ENCODE data around the gene VPS37B.

Gene VPS37B

DNA sequence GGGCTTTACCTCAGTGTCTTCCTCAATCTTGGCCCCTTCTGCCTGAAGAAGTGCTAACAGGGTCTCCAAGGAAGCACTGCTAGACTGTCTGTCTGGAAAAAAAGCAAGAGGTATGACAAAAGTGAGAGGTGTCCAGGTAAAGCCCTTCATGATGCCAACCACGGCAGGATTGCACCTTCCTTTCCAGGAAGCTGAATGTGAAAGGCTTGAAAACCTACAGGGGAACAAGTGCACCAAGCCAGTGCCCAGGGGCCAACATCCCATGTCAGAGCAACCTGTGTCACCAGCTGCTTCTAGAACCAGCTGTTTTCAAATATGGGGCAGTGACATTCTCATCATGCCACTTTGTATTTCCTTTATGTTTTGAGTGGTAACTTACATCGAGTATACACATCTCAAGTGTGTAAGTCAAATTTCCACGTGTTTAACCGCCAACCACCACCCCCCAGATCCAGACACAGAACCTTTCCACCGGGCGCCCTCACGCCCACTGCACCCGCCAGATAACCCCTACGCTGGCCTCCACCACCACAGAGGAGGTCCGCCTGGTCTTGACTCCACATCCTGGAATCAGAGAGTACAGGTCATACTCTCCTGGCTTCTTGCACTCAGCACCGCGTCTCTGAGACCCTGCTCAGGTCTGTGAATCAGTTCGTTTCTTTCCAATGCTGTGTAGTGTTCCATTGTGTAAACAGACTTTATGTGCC lies 27.3 kb downstream of the VPS37B start:
- no peak overlapping the region for H3K4me2 ChIP-seq (ENCODE audit: low read length)
- no peak overlapping the region for H3K9ac ChIP-seq (ENCODE audit: low read depth, low read length)
- H3K4me1 ChIP-seq (ENCODE audit: control insufficient read depth, insufficient read depth, low read length), result peaks cover 40% of the 10 kb centered on the region
- H3K27me3 ChIP-seq (ENCODE audit: control insufficient read depth, insufficient read depth, low read length), result no peaks in the 10 kb centered on the region
- no peak overlapping the region for H3K4me3 ChIP-seq (ENCODE audit: low read length)
- no peaks in the 10 kb centered on the region for H3K9me3 ChIP-seq (replicated peaks; ENCODE audit: low read length)
- H3K36me3 ChIP-seq (ENCODE audit: insufficient read depth, low read length), result peaks cover 28% of the 10 kb centered on the region

DNA sequence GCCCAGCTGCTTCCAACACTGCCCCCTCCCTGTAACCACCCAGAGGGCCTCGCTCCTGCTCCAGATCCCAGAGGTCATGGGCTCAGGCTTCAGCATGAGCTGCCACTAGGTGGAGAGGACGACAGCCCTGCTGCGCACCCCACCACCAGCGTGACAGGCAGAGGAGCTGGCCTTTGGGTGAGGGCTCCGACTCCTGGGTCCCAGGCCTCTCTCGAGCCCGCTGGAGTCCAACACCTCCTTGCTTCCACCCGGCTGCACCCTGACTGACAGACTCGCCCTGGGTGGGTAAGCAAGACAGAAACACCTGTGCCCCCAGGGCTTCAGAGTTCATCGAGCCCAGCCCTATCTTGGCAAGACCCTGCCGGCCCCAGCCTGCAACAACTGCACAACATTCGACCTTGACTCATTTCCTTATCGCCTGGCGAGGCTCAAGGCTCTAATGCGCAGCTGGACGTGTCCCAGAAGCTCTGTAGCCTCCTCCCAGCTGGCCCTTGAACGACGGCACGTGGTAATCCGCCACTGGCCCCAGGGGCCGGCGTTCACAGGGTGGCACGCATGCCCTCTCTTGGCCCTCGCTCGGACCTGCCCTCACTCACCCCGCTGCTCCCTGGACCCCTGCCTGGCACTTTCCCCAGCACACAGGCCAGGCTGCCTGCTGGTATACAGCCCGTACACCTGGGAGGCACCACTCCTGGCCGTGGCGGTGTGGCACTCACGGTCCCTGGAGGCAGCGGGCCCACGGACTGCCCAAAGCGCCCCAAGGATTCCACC lies 28.0 kb downstream of the VPS37B start:
- Histone ChIP-seq H3K4me3 (ENCODE audit: low read length) (no peak overlapping the region), H3K4me1 (ENCODE audit: control insufficient read depth, insufficient read depth, low read length) (peaks cover 35% of the 10 kb centered on the region), H3K9me3 (replicated peaks; ENCODE audit: low read length) (no peaks in the 10 kb centered on the region), H3K36me3 (ENCODE audit: insufficient read depth, low read length) (peaks cover 28% of the 10 kb centered on the region), H3K9ac (ENCODE audit: low read depth, low read length) (no peak overlapping the region), H3K4me2 (ENCODE audit: low read length) (no peak overlapping the region), H3K27me3 (ENCODE audit: control insufficient read depth, insufficient read depth, low read length) (no peaks in the 10 kb centered on the region)

- Histone ChIP-seq H3K4me1 (ENCODE audit: control insufficient read depth, insufficient read depth, low read length) (peaks cover 27% of the 10 kb centered on the region), H3K9me3 (replicated peaks; ENCODE audit: low read length) (no peaks in the 10 kb centered on the region), H3K36me3 (ENCODE audit: insufficient read depth, low read length) (peaks cover 29% of the 10 kb centered on the region), H3K27me3 (ENCODE audit: control insufficient read depth, insufficient read depth, low read length) (no peaks in the 10 kb centered on the region), H3K9ac (ENCODE audit: low read depth, low read length) (no peak overlapping the region), H3K4me3 (ENCODE audit: low read length) (no peak overlapping the region), H3K4me2 (ENCODE audit: low read length) (no peak overlapping the region)
Measured at GRCh38 chr12:122866950-122867607, 28.8 kb downstream of the VPS37B start.

DNA sequence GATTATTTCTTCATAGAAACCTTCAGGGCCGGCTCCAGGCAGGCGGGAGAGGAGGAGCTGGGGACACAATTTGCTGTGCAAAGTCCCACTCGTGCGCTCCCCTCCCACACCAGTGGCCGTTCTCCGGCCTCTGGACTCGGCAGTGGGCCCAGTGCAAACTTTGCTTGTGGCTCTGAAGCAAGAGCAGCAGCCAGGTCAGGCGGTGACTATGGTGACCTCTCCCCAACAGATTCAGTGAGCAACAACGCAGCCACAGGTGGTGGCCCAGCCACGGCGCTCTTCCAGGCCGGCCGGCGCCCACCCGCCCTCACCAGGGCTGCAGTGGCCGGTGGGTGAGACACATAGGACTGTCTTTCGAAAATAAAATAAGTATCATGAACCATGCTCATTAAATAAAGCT lies 29.5 kb downstream of the VPS37B start:
- H3K9me3 ChIP-seq (replicated peaks; ENCODE audit: low read length), result no peaks in the 10 kb centered on the region
- H3K36me3 ChIP-seq (ENCODE audit: insufficient read depth, low read length), result peaks cover 33% of the 10 kb centered on the region
- no peaks in the 10 kb centered on the region for H3K27me3 ChIP-seq (ENCODE audit: control insufficient read depth, insufficient read depth, low read length)
- no peak overlapping the region for H3K9ac ChIP-seq (ENCODE audit: low read depth, low read length)
- H3K4me3 ChIP-seq (ENCODE audit: low read length), result no peak overlapping the region
- no peak overlapping the region for H3K4me2 ChIP-seq (ENCODE audit: low read length)
- H3K4me1 ChIP-seq (ENCODE audit: control insufficient read depth, insufficient read depth, low read length), result peaks cover 20% of the 10 kb centered on the region

DNA sequence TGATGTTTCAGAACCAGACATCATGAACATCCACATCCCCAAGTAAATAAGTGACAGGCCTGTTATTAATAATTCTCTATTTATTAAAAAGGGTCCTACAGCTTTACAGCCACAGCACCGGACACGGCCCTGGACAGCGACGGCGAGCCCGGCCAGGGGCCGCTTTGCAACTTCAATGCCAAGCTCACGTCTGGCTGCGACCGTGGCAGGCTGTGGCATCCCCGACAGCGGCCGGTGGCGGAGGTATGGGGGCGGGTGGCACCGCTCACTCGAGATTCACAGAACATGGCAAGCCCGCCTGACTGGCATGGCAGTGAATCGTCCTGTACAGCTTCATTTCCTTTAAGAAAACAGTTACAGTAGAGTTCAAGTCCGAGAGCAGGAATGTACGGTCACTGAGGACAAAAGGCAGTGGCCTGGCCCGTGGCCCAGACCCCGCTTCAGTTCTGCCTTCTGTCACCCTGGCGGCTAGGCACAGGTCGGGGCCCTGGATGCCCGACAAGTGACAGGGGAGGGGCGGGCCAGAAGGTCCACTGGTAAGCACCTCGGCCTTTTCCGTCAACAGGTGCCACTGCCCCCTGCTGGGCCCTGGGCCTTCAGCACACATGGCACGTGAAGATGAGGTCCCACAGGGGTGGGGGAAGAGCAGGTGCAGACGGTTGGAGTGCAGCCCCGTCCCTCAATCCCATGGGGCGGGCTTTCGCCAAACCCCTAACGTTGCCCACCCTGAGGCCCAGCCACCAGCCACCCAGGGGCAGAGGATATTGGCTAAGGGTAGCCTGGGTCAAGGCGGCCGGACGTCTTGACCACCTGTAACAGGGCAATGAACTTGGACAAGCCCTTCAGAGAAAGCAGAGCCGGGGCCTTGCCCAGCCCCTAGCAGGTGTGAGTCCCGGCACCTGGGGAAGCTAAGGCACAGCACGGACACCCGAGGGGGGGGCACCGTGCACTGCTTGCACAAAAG lies 30.4 kb downstream of the VPS37B start:
- H3K4me3 ChIP-seq (ENCODE audit: low read length), result no peak overlapping the region
- no peak overlapping the region for H3K9ac ChIP-seq (ENCODE audit: low read depth, low read length)
- H3K27me3 ChIP-seq (ENCODE audit: control insufficient read depth, insufficient read depth, low read length), result no peaks in the 10 kb centered on the region
- no peaks in the 10 kb centered on the region for H3K9me3 ChIP-seq (replicated peaks; ENCODE audit: low read length)
- H3K4me2 ChIP-seq (ENCODE audit: low read length), result no peak overlapping the region
- peaks cover 37% of the 10 kb centered on the region for H3K36me3 ChIP-seq (ENCODE audit: insufficient read depth, low read length)
- H3K4me1 ChIP-seq (ENCODE audit: control insufficient read depth, insufficient read depth, low read length), result peaks cover 11% of the 10 kb centered on the region

DNA sequence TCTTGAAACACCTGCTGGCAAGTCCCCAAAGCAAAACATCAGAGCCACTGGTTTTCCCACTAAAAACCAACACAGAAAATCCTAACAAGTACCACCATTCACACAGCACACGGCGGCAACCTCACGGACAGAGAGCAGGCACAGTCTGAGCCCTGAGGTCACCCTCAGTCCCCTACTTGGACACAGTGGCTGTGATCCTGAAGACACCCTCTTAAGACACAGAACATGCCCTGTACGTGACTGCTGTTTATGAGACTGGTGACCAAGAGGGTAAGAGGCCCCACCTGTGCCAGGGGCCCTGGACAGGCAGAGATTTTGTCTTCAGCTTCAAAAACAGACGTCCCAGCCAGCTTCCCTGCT lies 31.1 kb downstream of the VPS37B start:
- no peaks in the 10 kb centered on the region for H3K9me3 ChIP-seq (replicated peaks; ENCODE audit: low read length)
- no peak overlapping the region for H3K4me2 ChIP-seq (ENCODE audit: low read length)
- H3K27me3 ChIP-seq (ENCODE audit: control insufficient read depth, insufficient read depth, low read length), result no peaks in the 10 kb centered on the region
- peaks cover 8% of the 10 kb centered on the region for H3K4me1 ChIP-seq (ENCODE audit: control insufficient read depth, insufficient read depth, low read length)
- no peak overlapping the region for H3K9ac ChIP-seq (ENCODE audit: low read depth, low read length)
- H3K4me3 ChIP-seq (ENCODE audit: low read length), result no peak overlapping the region
- H3K36me3 ChIP-seq (ENCODE audit: insufficient read depth, low read length), result peaks cover 33% of the 10 kb centered on the region

- H3K4me2 ChIP-seq (ENCODE audit: low read length), result no peak overlapping the region
- H3K4me3 ChIP-seq (ENCODE audit: low read length), result no peak overlapping the region
- peaks cover 6% of the 10 kb centered on the region for H3K4me1 ChIP-seq (ENCODE audit: control insufficient read depth, insufficient read depth, low read length)
- H3K36me3 ChIP-seq (ENCODE audit: insufficient read depth, low read length), result peaks cover 19% of the 10 kb centered on the region
- H3K27me3 ChIP-seq (ENCODE audit: control insufficient read depth, insufficient read depth, low read length), result no peaks in the 10 kb centered on the region
- no peak overlapping the region for H3K9ac ChIP-seq (ENCODE audit: low read depth, low read length)
- no peaks in the 10 kb centered on the region for H3K9me3 ChIP-seq (replicated peaks; ENCODE audit: low read length)
Measured at GRCh38 chr12:122862872-122863701, 32.8 kb downstream of the VPS37B start.

DNA sequence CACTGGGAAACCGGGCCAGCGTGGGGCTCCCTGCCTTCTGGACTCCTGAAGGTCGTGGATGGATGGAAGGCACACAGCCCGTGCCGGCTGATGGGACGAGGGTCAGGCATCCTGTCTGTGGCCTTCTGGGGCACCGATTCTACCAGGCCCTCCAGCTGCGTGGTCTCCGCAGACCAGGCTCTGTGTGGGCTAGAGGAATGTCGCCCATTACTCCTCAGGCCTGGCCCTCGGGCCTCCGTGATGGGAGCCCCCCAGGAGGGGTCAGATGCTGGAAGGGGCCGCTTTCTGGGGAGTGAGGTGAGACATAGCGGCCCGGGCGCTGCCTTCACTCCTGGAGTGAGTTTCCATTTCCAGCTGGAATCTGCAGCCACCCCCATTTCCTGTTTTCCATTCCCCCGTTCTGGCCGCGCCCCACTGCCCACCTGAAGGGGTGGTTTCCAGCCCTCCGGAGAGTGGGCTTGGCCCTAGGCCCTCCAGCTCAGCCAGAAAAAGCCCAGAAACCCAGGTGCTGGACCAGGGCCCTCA lies 33.8 kb downstream of the VPS37B start:
- H3K4me2 ChIP-seq (ENCODE audit: low read length), result no peak overlapping the region
- H3K4me3 ChIP-seq (ENCODE audit: low read length), result no peak overlapping the region
- H3K9me3 ChIP-seq (replicated peaks; ENCODE audit: low read length), result no peaks in the 10 kb centered on the region
- H3K9ac ChIP-seq (ENCODE audit: low read depth, low read length), result no peak overlapping the region
- H3K4me1 ChIP-seq (ENCODE audit: control insufficient read depth, insufficient read depth, low read length), result no peaks in the 10 kb centered on the region
- peaks cover 24% of the 10 kb centered on the region for H3K36me3 ChIP-seq (ENCODE audit: insufficient read depth, low read length)
- no peaks in the 10 kb centered on the region for H3K27me3 ChIP-seq (ENCODE audit: control insufficient read depth, insufficient read depth, low read length)

DNA sequence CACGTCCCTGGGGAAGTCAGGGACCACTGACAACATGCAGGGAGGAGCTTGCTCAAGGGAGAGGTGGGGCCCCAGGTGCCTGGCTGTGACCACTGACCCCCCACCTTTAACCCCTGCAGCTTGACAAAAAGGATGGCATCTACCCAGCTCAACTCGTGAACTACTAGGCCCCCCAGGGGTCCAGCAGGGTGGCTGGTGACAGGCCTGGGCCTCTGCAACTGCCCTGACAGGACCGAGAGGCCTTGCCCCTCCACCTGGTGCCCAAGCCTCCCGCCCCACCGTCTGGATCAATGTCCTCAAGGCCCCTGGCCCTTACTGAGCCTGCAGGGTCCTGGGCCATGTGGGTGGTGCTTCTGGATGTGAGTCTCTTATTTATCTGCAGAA lies 34.3 kb downstream of the VPS37B start:
- H3K36me3 ChIP-seq (ENCODE audit: insufficient read depth, low read length), result peaks cover 22% of the 10 kb centered on the region

DNA sequence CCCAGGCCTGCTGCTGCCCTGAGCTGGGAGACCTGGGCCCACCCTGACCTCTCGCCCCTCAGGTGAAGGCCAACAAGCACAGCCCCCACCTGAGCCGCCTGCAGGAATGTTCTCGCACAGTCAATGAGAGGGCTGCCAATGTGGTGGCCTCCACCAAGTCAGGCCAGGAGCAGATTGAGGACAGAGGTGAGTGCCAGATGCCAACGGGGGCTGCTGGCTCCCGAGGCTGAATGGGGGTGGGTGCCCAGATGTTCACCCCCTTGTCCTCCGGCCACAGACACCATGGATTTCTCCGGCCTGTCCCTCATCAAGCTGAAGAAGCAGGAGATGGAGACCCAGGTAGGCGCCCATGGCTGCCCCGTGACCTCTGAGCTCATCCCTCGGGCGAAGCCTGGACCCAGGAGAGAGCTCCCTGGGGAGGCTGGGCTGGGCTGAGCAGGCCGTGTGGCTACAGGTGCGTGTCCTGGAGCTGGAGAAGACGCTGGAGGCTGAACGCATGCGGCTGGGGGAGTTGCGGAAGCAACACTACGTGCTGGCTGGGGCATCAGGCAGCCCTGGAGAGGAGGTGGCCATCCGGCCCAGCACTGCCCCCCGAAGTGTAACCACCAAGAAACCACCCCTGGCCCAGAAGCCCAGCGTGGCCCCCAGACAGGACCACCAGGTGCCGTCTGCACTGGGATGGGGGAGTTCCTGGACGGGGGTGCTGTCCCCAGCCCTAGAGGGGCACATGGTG lies 34.9 kb downstream of the VPS37B start:
- Histone ChIP-seq H3K36me3 (ENCODE audit: insufficient read depth, low read length) (peaks cover 26% of the 10 kb centered on the region), H3K4me3 (ENCODE audit: low read length) (no peak overlapping the region), H3K27me3 (ENCODE audit: control insufficient read depth, insufficient read depth, low read length) (no peaks in the 10 kb centered on the region), H3K4me1 (ENCODE audit: control insufficient read depth, insufficient read depth, low read length) (no peaks in the 10 kb centered on the region), H3K9me3 (replicated peaks; ENCODE audit: low read length) (no peaks in the 10 kb centered on the region), H3K9ac (ENCODE audit: low read depth, low read length) (no peak overlapping the region), H3K4me2 (ENCODE audit: low read length) (no peak overlapping the region)

More for the DNA sequence above, 34.3 kb downstream of the VPS37B start:
- Histone ChIP-seq H3K27me3 (ENCODE audit: control insufficient read depth, insufficient read depth, low read length) (no peaks in the 10 kb centered on the region), H3K4me1 (ENCODE audit: control insufficient read depth, insufficient read depth, low read length) (no peaks in the 10 kb centered on the region), H3K9me3 (replicated peaks; ENCODE audit: low read length) (no peaks in the 10 kb centered on the region), H3K4me2 (ENCODE audit: low read length) (no peak overlapping the region), H3K9ac (ENCODE audit: low read depth, low read length) (no peak overlapping the region), H3K4me3 (ENCODE audit: low read length) (no peak overlapping the region)

Measured in skeletal muscle satellite cell (primary cell).